ENCODE results near the gene HDAC9.

The HDAC9 gene

DNA sequence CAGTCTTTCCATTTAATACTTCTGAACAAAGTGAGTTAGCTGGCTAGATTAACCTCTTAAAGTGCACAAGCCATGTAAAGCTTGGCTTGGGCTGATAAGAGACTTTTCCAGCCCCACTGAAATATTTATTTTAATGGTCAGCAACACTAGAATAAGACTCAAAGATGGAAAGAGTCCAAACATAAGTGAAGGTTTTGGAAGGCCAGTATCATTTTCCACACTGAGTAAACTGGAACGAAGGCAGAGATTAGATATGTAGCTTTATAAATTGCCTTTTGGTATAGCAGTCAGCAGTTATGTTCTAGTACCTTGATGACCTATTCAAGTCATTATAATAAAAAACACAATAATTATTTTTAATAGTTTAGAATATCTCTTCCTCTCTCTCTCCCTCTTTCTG, 102.2 kb downstream of the HDAC9 start:
- DNase-seq: no peak

DNA sequence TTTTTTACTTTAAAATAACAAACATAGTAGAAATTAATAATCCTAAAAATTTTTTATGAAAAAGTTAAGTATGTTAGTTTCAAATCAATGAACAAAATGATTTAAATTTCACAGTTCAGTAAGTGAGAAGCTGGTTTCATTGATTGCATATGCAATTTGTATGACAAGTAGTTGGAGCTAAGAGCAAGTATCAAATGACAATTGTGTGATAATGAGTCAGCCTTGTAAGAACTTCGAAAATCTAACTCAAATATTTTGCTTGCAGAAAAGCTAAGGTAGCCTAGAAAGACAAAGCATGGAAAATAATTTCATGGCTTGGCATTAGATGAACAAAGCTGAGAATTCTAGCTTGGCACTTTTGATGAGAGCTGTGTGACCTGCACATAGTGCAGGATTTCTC, 111.5 kb downstream of the HDAC9 start:
- DNase-seq: no peak

- peak; percentile 19 for DNase-seq
These were observed 114.9 kb downstream of the HDAC9 start for GRCh38 chr7:18610331-18610948.

DNA sequence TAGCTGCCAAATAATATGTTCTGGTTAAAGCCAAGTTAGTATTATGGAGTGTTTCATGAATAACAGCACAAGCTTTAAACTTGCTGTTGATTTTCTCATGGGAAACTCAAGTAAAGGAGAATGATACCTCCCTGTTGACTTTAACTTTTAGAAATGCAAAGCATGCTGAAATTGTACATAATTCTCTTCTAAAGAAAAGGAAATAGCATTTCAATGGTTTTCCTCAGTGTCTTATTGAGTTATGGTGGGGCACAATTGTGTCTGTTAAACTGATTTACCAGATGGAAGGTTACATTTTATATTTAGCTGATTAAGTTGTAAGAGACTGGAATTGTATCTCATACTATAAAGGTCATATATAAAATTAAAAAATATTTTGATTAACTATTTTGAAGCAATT, 119.3 kb downstream of the HDAC9 start:
- DNase-seq: no peak

GRCh38 chr7:18619311-18619710, 123.8 kb downstream of the HDAC9 start:
- DNase-seq: no peak

GRCh38 chr7:18623389-18623788, 127.8 kb downstream of the HDAC9 start:
- DNase-seq: peak; percentile 14

DNA sequence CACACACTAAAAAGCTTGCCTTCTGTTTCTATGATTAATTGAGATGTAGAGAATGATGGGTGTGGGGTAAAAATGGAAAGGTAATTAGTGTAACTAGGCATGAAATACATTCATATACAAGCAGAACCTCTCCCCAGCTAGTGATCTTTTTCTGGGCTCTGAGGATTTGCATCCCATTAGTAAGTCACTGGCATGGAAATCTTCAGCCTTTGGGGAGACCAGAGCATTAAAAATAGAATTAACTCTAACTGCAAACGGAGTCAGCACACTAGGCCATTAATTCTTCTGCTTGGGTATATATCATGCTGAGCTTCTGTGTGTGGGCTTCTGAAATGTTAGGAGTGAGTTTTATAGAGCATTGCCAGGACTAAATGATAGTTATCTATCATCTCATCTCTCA, 128.9 kb downstream of the HDAC9 start:
- no peak for DNase-seq

- no peak for DNase-seq
These were observed 130.5 kb downstream of the HDAC9 start for GRCh38 chr7:18626086-18626485.

DNA sequence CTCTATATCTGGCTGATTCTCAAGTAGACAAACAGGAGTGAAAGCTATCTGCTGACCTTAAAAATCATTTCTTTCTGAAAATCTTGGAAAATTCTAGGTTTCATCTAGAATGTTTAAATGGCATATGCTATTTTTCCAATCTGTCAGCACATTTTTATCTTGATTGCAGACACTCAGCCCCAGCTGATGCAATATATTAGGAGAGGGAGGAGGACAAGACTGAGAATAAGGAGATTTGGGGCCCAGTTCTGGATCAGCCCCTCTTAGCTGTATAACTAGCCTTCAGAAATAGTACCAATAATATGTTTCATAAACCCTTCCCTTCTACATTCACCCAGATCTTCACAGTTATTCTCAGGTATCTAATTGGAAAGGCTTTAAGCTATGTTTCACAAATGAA, 131.2 kb downstream of the HDAC9 start:
- DNase-seq: no peak

- no peak for DNase-seq
These were observed 142.0 kb downstream of the HDAC9 start for GRCh38 chr7:18637516-18637915.

DNA sequence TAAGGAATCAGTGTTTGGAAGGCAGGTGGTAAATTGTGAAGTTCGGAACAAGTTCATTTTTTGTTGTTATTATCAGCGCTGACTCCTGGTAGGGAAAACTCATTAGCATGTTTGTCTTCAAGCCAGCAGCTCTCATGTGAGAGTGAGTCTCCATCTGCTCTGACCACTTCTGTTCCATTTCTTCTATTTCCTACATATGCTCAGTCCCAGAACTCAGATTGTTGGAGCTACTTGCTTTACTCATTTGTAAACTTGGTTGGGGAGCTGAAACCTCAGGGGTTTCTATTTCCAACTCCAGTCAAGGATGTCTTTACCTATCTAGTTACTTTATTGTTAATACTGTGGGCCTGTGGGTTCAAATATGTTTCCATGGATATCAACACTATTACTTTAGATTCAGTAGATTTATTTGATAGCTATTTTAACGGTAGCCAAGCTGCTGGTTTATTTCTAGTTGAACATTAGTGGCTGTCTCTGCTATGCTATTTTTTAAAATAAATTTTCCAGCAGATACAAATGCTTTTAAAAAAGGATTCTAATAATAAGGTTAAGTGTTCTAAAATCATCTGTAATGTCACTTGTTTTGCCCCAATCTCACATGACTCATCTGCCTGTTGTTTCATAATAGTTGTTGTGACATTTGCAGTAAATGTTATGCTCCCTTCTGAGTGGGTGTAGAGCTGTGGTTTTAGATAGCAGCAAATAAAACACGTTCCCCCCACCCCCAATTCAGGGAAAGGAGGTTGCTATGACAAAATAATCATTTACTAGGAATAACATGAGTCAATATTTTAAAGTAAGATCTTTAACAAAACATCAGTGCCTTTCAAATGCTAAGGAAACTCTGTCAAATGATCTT, 143.3 kb downstream of the HDAC9 start:
- DNase-seq: peak; percentile 35

GRCh38 chr7:18639711-18640110, 144.2 kb downstream of the HDAC9 start:
- no peak for DNase-seq

DNA sequence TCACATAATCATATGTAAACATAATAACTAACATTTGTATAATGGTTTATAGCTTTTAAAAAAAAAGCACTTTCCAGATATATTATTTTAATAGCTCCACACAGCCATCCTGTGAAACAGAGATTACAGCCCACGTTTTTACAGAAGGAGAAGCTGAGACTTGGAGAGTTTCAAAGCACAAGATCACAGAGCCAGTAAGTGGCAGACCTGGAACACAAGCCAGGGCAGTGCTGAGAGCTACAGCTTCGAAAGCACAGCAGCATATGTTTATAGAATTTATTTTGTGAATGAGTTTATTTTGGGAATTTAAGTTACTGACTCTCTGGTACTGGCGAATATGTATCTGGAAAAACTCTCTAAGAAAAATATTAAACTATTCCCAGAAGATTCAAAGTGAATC, 149.4 kb downstream of the HDAC9 start:
- no peak for DNase-seq

DNA sequence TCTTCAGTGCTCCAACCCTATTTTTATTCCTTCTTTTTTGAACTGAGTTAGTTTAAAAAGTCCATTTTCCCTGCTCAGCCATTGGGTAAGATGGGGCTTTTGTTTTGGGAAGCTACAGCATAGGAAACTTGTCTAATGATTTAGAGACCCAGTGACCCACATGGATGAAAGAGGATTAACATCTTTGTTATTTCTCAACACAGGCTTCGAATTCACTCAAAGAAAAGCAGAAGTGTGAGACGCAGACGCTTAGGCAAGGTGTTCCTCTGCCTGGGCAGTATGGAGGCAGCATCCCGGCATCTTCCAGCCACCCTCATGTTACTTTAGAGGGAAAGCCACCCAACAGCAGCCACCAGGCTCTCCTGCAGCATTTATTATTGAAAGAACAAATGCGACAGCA, 152.0 kb downstream of the HDAC9 start:
- DNase-seq: no peak

GRCh38 chr7:18648849-18649758, 153.6 kb downstream of the HDAC9 start:
- DNase-seq: no peak

- no peak for DNase-seq
These were observed 158.0 kb downstream of the HDAC9 start for GRCh38 chr7:18653381-18654155.

DNA sequence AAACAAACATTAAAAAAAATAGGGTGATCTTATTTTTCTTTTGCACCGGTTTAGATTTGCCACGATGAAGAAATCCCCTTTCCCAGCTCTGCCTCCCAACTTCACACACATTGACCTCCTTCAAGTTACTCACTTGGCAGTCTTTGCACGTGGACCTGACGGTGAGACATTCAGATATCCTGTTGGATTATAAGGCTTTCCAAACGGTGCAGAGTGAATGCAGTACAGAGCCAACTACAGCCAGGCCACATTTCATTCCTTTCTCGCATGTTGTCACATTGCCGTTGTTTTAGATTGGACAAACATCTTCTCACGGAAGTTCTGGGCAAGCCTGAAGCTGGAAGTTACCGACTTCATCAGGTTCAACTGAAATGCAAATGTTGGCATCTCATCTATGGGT, 159.2 kb downstream of the HDAC9 start:
- no peak for DNase-seq

GRCh38 chr7:18655506-18655905, 160.0 kb downstream of the HDAC9 start:
- DNase-seq: no peak

GRCh38 chr7:18655912-18656311, 160.4 kb downstream of the HDAC9 start:
- DNase-seq: no peak

GRCh38 chr7:18656362-18656761, 160.8 kb downstream of the HDAC9 start:
- DNase-seq: no peak

DNA sequence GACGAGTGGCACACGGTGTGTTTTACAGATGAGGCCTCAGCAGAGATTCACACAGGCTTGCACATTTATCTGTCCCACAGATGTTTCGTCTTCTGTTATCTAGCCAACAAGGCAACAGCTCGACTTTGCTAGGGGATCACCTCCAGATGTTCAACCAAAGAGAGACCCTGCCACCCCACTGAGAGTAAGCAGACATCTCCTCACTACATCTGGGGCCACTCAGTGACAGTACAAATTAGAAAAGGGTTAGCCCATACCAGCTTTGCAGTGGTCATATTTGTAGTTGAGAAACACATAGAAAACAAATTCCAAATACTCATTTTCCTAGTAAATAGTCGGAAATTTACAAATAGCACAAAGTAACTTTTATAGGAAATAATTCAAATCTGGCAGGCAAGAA, 164.2 kb downstream of the HDAC9 start:
- no peak for DNase-seq

DNA sequence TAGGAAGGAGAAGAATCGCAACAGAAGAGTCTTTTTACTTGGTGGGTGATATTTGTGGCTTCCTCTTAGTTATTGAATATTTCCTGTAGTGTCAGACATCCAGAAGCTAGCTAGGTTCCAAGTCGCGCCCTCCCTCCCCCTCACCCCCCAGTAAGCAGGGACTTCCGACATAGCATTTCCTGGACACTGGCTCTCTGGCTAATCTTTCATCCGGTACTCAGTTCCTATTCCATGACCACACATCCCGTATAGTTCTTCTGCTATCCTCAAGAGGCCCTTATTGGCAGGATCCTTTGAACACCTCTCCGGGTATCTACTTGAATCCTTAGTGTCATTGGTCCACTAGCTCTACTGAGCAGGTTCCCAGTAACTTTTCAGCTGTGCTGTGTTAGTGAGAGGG, 167.8 kb downstream of the HDAC9 start:
- DNase-seq: no peak

Data from kidney glomerular epithelial cell (primary cell).